ENCODE measurements around the gene TOR1AIP1.

Gene TOR1AIP1

DNA sequence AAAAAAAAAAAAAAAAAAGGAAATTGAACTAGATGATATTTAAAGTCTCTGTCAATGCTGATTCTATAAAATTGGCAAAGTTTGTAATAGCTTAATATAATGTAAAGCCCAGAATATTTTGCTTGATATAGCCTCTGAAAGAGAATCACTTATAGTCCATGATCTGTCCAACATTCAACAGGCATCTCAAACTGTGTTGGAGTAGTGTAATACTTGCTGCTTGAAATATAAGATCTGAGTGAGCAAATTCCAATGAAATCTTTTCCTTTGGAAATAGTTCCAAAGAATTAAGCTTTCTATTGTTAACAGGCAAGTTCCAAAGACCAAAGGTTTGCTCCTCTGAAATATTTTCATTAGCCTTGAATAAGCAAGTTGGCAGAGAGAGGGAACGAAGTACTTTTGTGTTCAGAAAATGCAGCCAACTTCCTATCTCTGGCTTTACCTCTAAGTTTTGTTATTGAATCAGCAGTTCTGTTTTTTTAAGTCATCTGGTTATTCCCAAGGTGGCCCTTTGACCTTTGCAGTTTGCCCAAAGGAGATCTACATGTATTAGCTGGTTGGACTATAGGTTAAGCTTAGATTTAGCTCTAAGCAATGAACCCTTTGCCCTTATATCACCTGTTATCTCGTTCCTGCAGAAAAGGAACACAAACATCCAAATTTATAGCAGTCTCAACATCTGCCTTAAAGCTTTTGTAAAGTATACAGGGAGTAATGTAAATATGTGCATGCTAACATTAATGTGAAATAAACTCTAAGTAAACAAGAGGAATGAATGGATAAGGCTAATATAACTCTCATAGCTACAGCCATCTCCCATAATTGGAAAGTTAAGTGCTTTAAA lies 48.1 kb downstream of the TOR1AIP1 start:
- Mint-ChIP-seq H3K27ac (ENCODE audit: low read depth) (no peak overlapping the region), H3K9me3 (no peaks in the 10 kb centered on the region), H3K4me1 (no peaks in the 10 kb centered on the region), H3K27me3 (peaks cover 15% of the 10 kb centered on the region), H3K4me3 (no peak overlapping the region), H3K36me3 (ENCODE audit: insufficient read depth) (peaks cover 1% of the 10 kb centered on the region)
- ATAC-seq (replicated peaks; ENCODE audit: extremely low read depth, poor library complexity, severe bottlenecking) (no peak), DNase-seq (ENCODE audit: low spot score in 2 of 2) (no peak)

DNA sequence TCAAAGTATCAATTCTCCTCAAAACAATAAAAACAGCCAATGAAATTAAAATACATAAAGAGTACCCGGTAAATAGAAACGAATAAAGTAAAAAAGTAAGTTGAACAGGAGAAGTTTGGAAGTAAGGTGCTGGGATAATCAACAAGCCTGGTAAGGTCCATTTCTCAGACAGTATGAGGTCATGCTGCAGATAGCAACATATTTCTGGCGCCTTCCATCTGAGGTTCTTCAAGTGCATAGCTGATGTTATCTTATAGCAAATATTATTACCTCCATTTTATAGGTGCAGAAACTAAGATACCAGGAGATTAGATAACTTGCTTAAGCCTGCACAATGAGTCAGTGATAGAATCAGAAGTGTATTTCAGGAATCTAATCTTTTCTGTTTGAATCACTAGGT lies 48.8 kb downstream of the TOR1AIP1 start:
- H3K9me3 Mint-ChIP-seq, result no peaks in the 10 kb centered on the region
- H3K27ac Mint-ChIP-seq (ENCODE audit: low read depth), result no peak overlapping the region
- DNase-seq (ENCODE audit: low spot score in 2 of 2), result no peak
- no peak for ATAC-seq (replicated peaks; ENCODE audit: extremely low read depth, poor library complexity, severe bottlenecking)
- H3K36me3 Mint-ChIP-seq (ENCODE audit: insufficient read depth), result no peaks in the 10 kb centered on the region
- peaks cover 21% of the 10 kb centered on the region for H3K27me3 Mint-ChIP-seq
- H3K4me3 Mint-ChIP-seq, result no peak overlapping the region
- H3K4me1 Mint-ChIP-seq, result no peaks in the 10 kb centered on the region

DNA sequence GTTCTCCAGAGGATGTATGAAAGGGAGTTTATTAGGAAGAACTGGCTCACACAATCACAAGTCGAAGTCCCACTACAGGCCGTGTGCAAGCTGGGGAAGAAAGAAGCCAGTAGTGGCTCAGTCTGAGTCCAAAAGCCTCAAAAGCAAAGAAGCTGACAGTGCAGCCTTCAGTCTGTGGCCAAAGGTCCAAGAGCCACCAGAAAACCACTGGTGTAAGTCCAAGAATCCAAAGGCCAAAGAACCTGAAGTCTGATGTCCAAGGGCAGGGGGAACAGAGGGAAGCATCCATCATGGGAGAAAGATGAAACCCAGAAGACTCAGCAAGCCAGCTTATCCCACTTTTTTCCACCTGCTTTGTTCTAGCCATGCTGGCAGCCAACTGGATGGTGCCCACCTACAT lies 51.1 kb downstream of the TOR1AIP1 start:
- no peaks in the 10 kb centered on the region for H3K4me1 Mint-ChIP-seq
- peaks cover 36% of the 10 kb centered on the region for H3K27me3 Mint-ChIP-seq
- DNase-seq (ENCODE audit: low spot score in 2 of 2) (no peak), ATAC-seq (replicated peaks; ENCODE audit: extremely low read depth, poor library complexity, severe bottlenecking) (no peak)
- H3K27ac Mint-ChIP-seq (ENCODE audit: low read depth), result no peak overlapping the region
- no peaks in the 10 kb centered on the region for H3K36me3 Mint-ChIP-seq (ENCODE audit: insufficient read depth)
- no peak overlapping the region for H3K4me3 Mint-ChIP-seq
- no peaks in the 10 kb centered on the region for H3K9me3 Mint-ChIP-seq

DNA sequence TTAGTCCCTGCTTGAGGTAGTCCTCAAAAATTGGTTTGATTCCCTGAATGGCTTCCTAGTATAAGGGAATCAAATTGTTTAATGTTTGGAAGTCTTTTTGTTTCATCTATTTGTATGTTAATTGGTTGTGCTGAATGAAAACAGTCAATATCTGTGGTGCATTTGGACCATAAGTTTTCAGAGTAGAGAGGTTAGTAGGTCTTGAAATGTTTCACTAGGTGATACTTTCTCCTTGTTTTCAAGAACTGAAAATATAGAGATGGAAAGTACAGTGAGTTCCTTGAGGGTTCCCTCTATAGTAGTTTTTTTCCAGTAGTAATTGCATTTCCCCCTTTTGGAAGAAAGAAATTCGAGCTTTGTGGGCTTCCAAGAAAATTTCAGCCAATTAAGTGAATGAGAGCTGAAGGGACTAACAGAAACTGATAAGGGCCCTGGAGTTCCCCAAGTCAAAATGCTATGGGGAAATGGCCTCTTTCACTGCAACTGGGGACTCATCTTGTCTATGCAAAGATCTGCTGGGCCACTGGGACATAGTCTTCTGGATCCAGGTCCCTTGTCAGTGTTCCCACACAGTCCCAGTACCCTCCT lies 53.9 kb downstream of the TOR1AIP1 start:
- no peaks in the 10 kb centered on the region for H3K9me3 Mint-ChIP-seq
- H3K4me3 Mint-ChIP-seq, result no peak overlapping the region
- no peak overlapping the region for H3K27ac Mint-ChIP-seq (ENCODE audit: low read depth)
- ATAC-seq (replicated peaks; ENCODE audit: extremely low read depth, poor library complexity, severe bottlenecking) (no peak), DNase-seq (ENCODE audit: low spot score in 2 of 2) (no peak)
- peaks cover 36% of the 10 kb centered on the region for H3K27me3 Mint-ChIP-seq
- no peaks in the 10 kb centered on the region for H3K36me3 Mint-ChIP-seq (ENCODE audit: insufficient read depth)
- H3K4me1 Mint-ChIP-seq, result no peaks in the 10 kb centered on the region

DNA sequence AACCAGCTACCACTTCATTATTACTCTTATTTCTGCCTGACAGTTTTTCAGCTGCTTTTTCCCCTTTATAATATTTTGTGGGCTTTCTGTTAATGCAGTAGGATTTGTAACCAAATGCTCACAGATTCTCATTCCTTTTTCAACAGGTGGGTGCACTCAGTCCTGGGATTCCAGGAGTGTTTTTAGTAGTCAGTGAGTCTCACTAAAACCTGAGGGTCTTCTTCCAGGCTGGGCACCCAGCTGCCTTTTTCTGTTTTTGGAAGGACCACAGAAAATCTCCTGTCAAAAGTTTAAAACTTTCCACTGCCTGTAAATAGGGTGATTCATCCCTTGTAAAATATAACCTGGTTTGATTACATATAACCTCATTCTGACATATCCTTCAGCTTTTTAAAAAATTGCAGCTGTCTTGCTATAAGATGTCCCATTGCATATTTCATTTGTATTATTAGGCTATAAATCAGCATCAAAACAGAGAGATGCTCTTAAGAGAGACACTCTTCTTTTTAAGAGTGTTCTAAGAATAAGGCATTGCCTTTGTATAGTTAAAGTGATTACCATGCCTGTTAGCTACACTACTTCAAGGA lies 55.7 kb downstream of the TOR1AIP1 start:
- H3K27ac Mint-ChIP-seq (ENCODE audit: low read depth), result no peak overlapping the region
- DNase-seq (ENCODE audit: low spot score in 2 of 2) (no peak), ATAC-seq (replicated peaks; ENCODE audit: extremely low read depth, poor library complexity, severe bottlenecking) (no peak)
- H3K4me3 Mint-ChIP-seq, result no peak overlapping the region
- no peaks in the 10 kb centered on the region for H3K9me3 Mint-ChIP-seq
- H3K36me3 Mint-ChIP-seq (ENCODE audit: insufficient read depth), result no peaks in the 10 kb centered on the region
- peaks cover 36% of the 10 kb centered on the region for H3K27me3 Mint-ChIP-seq
- no peaks in the 10 kb centered on the region for H3K4me1 Mint-ChIP-seq

DNA sequence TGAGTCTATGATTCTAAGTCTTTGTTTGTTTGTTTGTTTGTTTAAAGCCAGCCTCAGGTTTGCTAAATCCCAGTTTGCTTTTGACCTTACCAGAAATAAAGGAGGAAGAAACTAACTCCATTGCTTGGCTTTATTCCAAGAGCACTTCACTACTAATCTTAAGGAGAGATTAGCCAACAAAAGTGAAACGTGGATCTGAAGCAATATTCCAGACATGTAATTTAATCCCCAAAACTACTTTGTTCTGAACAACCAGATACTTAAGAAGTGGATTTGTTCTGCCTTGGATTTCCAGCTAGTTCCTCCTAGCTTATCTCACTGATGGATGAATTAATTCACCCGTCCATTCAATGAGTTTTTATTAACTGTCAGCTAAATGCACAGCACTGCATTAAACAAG lies 56.7 kb downstream of the TOR1AIP1 start:
- H3K27me3 Mint-ChIP-seq, result peaks cover 33% of the 10 kb centered on the region
- no peak overlapping the region for H3K27ac Mint-ChIP-seq (ENCODE audit: low read depth)
- DNase-seq (ENCODE audit: low spot score in 2 of 2), result no peak
- ATAC-seq (replicated peaks; ENCODE audit: extremely low read depth, poor library complexity, severe bottlenecking), result no peak
- H3K36me3 Mint-ChIP-seq (ENCODE audit: insufficient read depth), result no peaks in the 10 kb centered on the region
- H3K9me3 Mint-ChIP-seq, result no peaks in the 10 kb centered on the region
- H3K4me1 Mint-ChIP-seq, result no peaks in the 10 kb centered on the region
- H3K4me3 Mint-ChIP-seq, result no peak overlapping the region

DNA sequence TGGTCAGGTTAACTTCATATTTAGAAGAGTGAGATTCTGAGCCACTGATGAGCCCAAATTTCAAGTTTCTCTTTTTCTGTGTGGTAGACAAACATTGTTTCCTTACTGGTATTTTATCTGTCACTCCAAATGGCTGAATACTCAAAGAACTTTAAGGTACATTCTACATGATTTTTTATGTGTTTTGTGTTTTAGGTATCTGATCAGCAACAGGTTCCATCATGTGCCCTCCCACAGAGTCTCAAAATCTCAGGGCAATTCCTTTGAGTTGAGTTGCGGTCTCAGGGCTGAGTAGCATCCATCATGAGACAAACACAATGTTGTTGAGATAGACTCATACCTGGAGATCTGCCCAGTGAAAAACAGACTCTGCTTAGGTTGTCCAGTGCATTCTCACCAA lies 57.9 kb downstream of the TOR1AIP1 start:
- Mint-ChIP-seq H3K27me3 (peaks cover 23% of the 10 kb centered on the region), H3K4me1 (no peaks in the 10 kb centered on the region), H3K27ac (ENCODE audit: low read depth) (no peak overlapping the region), H3K36me3 (ENCODE audit: insufficient read depth) (no peaks in the 10 kb centered on the region), H3K4me3 (no peak overlapping the region), H3K9me3 (no peaks in the 10 kb centered on the region)
- no peak for ATAC-seq (replicated peaks; ENCODE audit: extremely low read depth, poor library complexity, severe bottlenecking)
- no peak for DNase-seq (ENCODE audit: low spot score in 2 of 2)

DNA sequence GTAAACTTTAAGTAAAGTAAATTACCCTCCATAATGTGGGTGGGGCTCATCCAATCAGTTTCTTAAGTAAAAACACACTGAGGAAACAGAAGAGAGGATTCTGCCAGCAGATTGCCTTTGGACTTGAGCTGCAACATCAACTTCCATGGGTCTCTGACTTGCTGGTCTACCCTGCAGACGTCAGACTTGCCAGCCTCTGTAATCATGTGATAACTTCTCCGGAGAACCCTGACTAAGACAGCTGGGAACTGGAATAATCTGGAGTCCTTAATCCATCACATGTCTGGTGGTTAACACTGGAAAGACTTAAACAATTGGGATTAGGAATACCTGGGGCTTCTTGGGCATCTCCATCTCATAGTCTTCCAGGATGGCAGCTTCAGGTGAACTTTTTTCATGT lies 59.4 kb downstream of the TOR1AIP1 start:
- no peak overlapping the region for H3K4me3 Mint-ChIP-seq
- peaks cover 9% of the 10 kb centered on the region for H3K27me3 Mint-ChIP-seq
- no peak overlapping the region for H3K27ac Mint-ChIP-seq (ENCODE audit: low read depth)
- no peaks in the 10 kb centered on the region for H3K9me3 Mint-ChIP-seq
- DNase-seq (ENCODE audit: low spot score in 2 of 2), result no peak
- no peak for ATAC-seq (replicated peaks; ENCODE audit: extremely low read depth, poor library complexity, severe bottlenecking)
- H3K4me1 Mint-ChIP-seq, result no peaks in the 10 kb centered on the region
- H3K36me3 Mint-ChIP-seq (ENCODE audit: insufficient read depth), result no peaks in the 10 kb centered on the region

DNA sequence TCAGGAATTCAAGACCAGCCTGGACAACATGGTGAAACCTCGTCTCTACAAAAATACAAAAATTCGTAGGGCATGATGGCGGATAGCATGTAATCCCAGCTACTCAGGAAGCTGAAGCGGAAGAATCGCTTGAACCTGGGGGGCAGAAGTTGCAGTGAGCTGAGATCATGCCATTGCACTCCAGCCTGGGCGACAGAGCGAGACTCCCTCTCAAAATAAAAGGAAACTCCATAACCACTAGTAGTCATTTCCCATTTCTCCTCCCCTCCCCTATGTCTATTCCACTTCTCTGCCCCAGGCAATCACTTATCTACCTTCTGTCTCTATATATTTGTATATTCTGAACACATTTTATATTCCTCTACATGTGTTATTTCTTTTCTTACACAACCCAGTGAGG lies 68.6 kb downstream of the TOR1AIP1 start:
- no peaks in the 10 kb centered on the region for H3K27me3 Mint-ChIP-seq
- peaks cover 27% of the 10 kb centered on the region for H3K4me1 Mint-ChIP-seq
- H3K36me3 Mint-ChIP-seq (ENCODE audit: insufficient read depth), result peaks cover 12% of the 10 kb centered on the region
- no peak overlapping the region for H3K4me3 Mint-ChIP-seq
- ATAC-seq (replicated peaks; ENCODE audit: extremely low read depth, poor library complexity, severe bottlenecking) (no peak), DNase-seq (ENCODE audit: low spot score in 2 of 2) (no peak)
- H3K9me3 Mint-ChIP-seq, result no peaks in the 10 kb centered on the region
- no peak overlapping the region for H3K27ac Mint-ChIP-seq (ENCODE audit: low read depth)

DNA sequence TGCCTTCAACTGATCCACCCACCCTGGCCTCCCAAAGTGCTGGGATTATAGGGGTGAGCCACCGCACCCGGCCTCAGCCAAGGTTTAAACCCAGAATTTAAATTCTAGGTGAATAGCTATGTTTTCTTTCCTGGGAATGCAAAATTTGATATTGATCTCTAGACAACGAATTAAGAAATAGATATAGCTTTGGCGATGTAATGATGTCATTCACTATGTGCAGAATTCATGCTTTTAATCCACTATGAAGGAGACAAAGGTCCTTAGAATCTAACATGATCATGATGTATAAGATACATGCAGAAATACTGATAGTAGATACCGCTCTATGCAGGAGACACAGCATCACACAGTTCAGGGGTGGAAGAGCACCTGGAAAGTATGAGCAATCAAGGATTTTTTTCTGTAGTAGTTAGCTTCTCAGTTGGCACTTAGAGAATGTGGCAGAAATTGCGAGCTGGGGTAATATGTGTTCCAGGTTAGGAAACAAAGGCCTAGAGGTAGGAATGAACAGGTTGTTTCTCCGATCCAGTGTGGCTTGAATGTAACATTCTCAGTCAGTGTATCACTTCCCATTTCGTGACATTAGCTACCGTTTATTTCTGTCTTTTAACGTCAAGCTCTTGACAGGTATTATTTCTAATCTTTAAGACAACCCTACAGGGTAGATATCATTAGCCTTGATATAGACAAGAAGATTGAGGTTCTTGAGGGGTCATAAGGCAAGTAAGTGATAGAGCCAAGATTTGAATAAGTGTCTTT lies 69.5 kb downstream of the TOR1AIP1 start:
- no peak for DNase-seq (ENCODE audit: low spot score in 2 of 2)
- H3K36me3 Mint-ChIP-seq (ENCODE audit: insufficient read depth), result peaks cover 12% of the 10 kb centered on the region
- peak overlapping the region; percentile 93 for H3K27ac Mint-ChIP-seq (ENCODE audit: low read depth)
- peak overlapping the region; percentile 93 for H3K4me3 Mint-ChIP-seq
- no peak for ATAC-seq (replicated peaks; ENCODE audit: extremely low read depth, poor library complexity, severe bottlenecking)
- H3K4me1 Mint-ChIP-seq, result peaks cover 35% of the 10 kb centered on the region
- no peaks in the 10 kb centered on the region for H3K9me3 Mint-ChIP-seq
- H3K27me3 Mint-ChIP-seq, result no peaks in the 10 kb centered on the region

DNA sequence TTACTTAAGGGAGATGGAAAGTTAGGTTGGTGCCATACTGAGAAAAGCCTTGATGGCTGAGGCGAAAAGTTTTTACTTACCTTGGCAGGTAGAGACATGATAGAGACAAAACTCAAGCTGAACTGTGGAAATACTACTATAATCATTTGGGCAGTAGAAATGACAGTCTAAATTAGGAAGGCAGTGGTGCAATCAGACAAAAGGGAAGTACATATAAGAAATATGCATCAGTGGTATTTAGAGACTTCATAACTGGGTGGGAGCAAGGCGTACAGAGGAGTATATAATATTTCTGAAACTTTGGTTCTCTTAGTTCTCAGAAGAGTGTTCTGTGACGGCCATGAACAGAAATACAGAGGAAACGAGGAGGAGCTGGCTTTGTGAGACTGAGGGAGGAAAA lies 70.1 kb downstream of the TOR1AIP1 start:
- H3K27ac Mint-ChIP-seq (ENCODE audit: low read depth), result peak overlapping the region; percentile 93
- ATAC-seq (replicated peaks; ENCODE audit: extremely low read depth, poor library complexity, severe bottlenecking) (no peak), DNase-seq (ENCODE audit: low spot score in 2 of 2) (no peak)
- H3K9me3 Mint-ChIP-seq, result no peaks in the 10 kb centered on the region
- H3K4me1 Mint-ChIP-seq, result peaks cover 38% of the 10 kb centered on the region
- peak overlapping the region; percentile 93 for H3K4me3 Mint-ChIP-seq
- H3K36me3 Mint-ChIP-seq (ENCODE audit: insufficient read depth), result peaks cover 12% of the 10 kb centered on the region
- H3K27me3 Mint-ChIP-seq, result no peaks in the 10 kb centered on the region

DNA sequence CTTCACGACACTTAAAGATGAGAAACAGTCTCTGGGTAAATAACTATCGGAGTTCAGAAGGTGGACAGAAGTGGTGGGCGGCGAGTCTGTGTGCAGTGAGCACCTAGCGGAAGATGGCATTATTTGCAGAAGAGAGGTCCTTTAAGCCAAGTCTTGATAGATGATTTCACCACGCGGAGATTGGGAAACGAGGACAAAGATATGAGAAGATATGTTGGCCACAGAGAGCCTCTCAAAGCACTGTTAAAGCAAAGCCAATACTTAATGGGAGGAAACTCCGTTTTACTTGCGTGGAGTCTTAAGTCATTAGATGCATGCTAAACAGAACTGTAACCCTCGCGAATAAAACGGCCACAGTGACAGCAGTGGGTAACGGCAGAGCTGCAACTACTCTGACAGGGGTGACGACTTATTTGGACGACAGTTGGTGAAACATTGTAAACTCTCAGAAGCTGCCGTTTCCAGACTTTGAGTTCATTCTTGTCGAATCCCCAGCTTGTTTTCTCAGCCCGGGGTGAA lies 71.9 kb downstream of the TOR1AIP1 start:
- H3K9me3 Mint-ChIP-seq, result no peaks in the 10 kb centered on the region
- ATAC-seq (replicated peaks; ENCODE audit: extremely low read depth, poor library complexity, severe bottlenecking) (peak; percentile 15), DNase-seq (ENCODE audit: low spot score in 2 of 2) (no peak)
- H3K4me1 Mint-ChIP-seq, result peaks cover 43% of the 10 kb centered on the region
- peaks cover 12% of the 10 kb centered on the region for H3K36me3 Mint-ChIP-seq (ENCODE audit: insufficient read depth)
- H3K4me3 Mint-ChIP-seq, result peak overlapping the region; percentile 93
- no peaks in the 10 kb centered on the region for H3K27me3 Mint-ChIP-seq
- H3K27ac Mint-ChIP-seq (ENCODE audit: low read depth), result peak overlapping the region; percentile 93

Data from central memory CD8-positive, alpha-beta T cell (primary cell).